ENCODE data around the gene HUNK.

DNA sequence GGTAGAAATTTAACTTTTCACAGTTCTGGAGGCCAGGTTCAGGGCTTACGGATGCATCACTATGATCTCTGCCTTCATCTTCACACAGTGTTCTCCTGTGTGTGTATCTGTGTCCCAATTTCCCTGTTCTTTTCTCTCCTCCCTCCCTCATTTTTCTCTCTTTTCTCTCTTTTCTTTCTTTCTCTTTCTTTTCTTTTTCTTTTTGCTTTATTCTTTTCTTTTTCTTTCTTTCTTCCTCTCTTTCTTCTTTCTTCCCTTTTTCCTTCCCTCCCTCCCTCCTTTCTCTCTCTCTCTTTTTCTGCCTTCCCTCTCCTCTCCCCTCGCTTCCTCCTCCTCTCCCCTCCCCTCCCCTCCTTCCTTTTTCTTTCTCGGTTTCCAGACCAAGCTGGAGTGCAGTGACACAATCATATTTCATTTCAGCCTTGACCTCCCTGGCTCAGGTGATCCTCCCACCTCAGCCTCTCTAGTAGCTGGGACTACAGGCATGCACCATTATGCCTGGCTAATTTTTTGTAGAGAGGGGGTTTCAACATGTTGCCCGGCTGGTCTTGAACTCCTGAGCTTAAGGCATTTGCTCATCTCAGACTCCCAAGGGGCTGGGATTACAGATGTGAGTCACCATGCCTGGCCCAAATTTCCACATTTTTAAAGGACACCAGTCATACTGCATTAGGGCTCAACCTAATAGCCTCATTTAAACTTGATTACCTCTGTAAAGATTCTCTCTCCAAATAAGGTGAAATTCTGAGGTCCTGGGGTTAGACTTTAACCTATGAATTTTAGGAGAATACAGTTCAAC, 115.9 kb downstream of the HUNK start:
- TF ChIP-seq POLR2A (IDR thresholded peaks at IDR 0.05) = no peak
- TF ChIP-seq, protein P1, sequence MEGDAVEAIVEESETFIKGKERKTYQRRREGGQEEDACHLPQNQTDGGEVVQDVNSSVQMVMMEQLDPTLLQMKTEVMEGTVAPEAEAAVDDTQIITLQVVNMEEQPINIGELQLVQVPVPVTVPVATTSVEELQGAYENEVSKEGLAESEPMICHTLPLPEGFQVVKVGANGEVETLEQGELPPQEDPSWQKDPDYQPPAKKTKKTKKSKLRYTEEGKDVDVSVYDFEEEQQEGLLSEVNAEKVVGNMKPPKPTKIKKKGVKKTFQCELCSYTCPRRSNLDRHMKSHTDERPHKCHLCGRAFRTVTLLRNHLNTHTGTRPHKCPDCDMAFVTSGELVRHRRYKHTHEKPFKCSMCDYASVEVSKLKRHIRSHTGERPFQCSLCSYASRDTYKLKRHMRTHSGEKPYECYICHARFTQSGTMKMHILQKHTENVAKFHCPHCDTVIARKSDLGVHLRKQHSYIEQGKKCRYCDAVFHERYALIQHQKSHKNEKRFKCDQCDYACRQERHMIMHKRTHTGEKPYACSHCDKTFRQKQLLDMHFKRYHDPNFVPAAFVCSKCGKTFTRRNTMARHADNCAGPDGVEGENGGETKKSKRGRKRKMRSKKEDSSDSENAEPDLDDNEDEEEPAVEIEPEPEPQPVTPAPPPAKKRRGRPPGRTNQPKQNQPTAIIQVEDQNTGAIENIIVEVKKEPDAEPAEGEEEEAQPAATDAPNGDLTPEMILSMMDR (IDR thresholded peaks at IDR 0.05) = no peak

Measured in adrenal gland (tissue), 5 donors.